ENCODE results near the gene APOL2. TPM values are rescaled to one million over a fixed set of nuclear protein-coding genes. Genes with fewer than 3 reads are reported as not detected.

Gene APOL2
- total RNA-seq, 1 donor: 56.1 TPM

Small RNA genes within 50 kb of the gene (small RNA-seq; reads per million reads assigned to genes)
- gene MIR6819: not detected

Other genes with a start within 250 kb of the APOL2 start
- gene RBFOX2, start 210.7 kb downstream of the APOL2 start, total RNA-seq: 171 and 189 TPM in 2 replicates
- gene APOL3, start 78.8 kb downstream of the APOL2 start, total RNA-seq: 12.1 and 13.8 TPM in 2 replicates
- 2.9 and 4.4 TPM in 2 replicates for gene APOL4, start 37.7 kb downstream of the APOL2 start, total RNA-seq
- 34.8 and 38.7 TPM in 2 replicates for gene APOL1, start 13.6 kb upstream of the APOL2 start, total RNA-seq
- gene MYH9, start 148.4 kb upstream of the APOL2 start, total RNA-seq: 796 and 964 TPM in 2 replicates
- 17.4 and 18.6 TPM in 2 replicates for gene TXN2, start 242.1 kb upstream of the APOL2 start, total RNA-seq

Data from osteoblast (primary cell).